Measurements from ENCODE around the gene ANO9.

DNA sequence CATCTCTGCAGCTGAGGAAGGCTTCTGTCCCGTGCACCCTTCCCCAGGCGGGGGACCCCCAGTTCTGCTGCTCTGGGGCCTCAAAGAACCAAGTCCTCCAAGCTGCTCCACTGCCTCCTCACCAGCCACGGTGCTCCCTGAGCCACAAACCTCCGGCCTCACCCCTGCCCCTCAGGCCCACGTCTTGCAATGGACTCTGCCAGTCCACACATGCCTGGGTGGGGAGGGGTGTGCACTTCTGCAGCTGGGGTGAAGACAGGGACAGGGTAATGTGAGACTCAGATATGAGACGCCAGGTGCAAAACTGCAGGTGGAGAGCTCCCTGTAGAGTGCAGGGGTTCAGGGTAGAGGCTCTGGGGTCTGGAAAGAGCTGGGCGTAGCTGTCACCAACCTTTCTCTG, 5.1 kb upstream of the ANO9 start:
- TF ChIP-seq POLR2A (IDR thresholded peaks at IDR 0.05) = no peak
- TF ChIP-seq, protein P1, sequence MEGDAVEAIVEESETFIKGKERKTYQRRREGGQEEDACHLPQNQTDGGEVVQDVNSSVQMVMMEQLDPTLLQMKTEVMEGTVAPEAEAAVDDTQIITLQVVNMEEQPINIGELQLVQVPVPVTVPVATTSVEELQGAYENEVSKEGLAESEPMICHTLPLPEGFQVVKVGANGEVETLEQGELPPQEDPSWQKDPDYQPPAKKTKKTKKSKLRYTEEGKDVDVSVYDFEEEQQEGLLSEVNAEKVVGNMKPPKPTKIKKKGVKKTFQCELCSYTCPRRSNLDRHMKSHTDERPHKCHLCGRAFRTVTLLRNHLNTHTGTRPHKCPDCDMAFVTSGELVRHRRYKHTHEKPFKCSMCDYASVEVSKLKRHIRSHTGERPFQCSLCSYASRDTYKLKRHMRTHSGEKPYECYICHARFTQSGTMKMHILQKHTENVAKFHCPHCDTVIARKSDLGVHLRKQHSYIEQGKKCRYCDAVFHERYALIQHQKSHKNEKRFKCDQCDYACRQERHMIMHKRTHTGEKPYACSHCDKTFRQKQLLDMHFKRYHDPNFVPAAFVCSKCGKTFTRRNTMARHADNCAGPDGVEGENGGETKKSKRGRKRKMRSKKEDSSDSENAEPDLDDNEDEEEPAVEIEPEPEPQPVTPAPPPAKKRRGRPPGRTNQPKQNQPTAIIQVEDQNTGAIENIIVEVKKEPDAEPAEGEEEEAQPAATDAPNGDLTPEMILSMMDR (IDR thresholded peaks at IDR 0.05) = no peak
